Ascending aorta (tissue), 2 donors: ENCODE data around the gene FSTL5. TPM values are rescaled to one million over a fixed set of nuclear protein-coding genes. Genes with fewer than 3 reads are reported as not detected.

Experiments
- DNase-seq, 2 donors: peaks; one replicate each; pipeline ENCODE4 v3.0.0-alpha.2; 2019; ENCODE audit warnings: low spot score in 2 of 2
- H3K27ac ChIP-seq, 2 donors: fragments of 200-600 bp; sonication (generic); one replicate each; pipeline ENCODE4 v1.5.1; 2016 to 2017; ENCODE audit warnings: mild to moderate bottlenecking in 1 of 2
- H3K27me3 ChIP-seq: fragments of 200-600 bp; sonication (generic); one replicate; pipeline ENCODE4 v1.5.1; 2017
- H3K36me3 ChIP-seq, 2 donors: fragments of 200-600 bp; sonication (generic); one replicate each; pipeline ENCODE4 v1.5.1; 2016
- H3K4me1 ChIP-seq, 2 donors: fragments of 200-600 bp; sonication (generic); one replicate each; pipeline ENCODE4 v1.5.1; 2016 to 2017; ENCODE audit warnings: mild to moderate bottlenecking in 1 of 2
- H3K4me3 ChIP-seq, 2 donors: fragments of 200-600 bp; sonication (generic); one replicate each; pipeline ENCODE4 v1.5.1; 2016 to 2017; ENCODE audit warnings: mild to moderate bottlenecking in 1 of 2
- H3K9me3 ChIP-seq, 2 donors: fragments of 200-600 bp; sonication (generic); one replicate each; pipeline ENCODE4 v1.5.1; 2016
- CTCF ChIP-seq, 3 experiments: fragments of 200-600 bp in 2 of 3; fragments of 450-650 bp in 1 of 3; sonication (generic) in 2 of 3; IDR thresholded peaks; one replicate each; pipeline ENCODE4 v1.5.1; 2016 to 2019; ENCODE audit warnings: antibody characterized with exemption in 3 of 3, mild to moderate bottlenecking in 1 of 3, moderate library complexity in 1 of 3
- intact Hi-C: fragments of 100-400 bp; cut with DNase I; formaldehyde crosslinking; loops from one replicate; pipeline ENCODE4 v1.15.1; 2023
- total RNA-seq: library from RNA; depleted of rRNA; stranded (reverse); fragments of >200 nt; gene quantifications from one replicate; pipeline ENCODE4 v1.1.0, GENCODE V29; 2016

The FSTL5 gene
- total RNA-seq, 1 donor from 2014 or later = not detected

GRCh38 chr4:162162672-162163071 lies 1.1 kb downstream of the FSTL5 start:
- H3K4me1 ChIP-seq = no peaks in the 10 kb centered on the region
- H3K27ac ChIP-seq = no peak overlapping the region
- H3K4me3 ChIP-seq = no peak overlapping the region
- H3K27me3 ChIP-seq = no peaks in the 10 kb centered on the region
- no peaks in the 10 kb centered on the region for H3K36me3 ChIP-seq
- no peaks in the 10 kb centered on the region for H3K9me3 ChIP-seq
- no peak for DNase-seq
- TF ChIP-seq CTCF (IDR thresholded peaks at IDR 0.05) = no peak
- intact Hi-C loops = no loop called here

- intact Hi-C loops = no loop called here
- Histone ChIP-seq H3K4me1 (no peaks in the 10 kb centered on the region), H3K27ac (no peak overlapping the region), H3K4me3 (no peak overlapping the region), H3K9me3 (no peaks in the 10 kb centered on the region), H3K36me3 (no peaks in the 10 kb centered on the region), H3K27me3 (no peaks in the 10 kb centered on the region)
- no peak for DNase-seq
- TF ChIP-seq CTCF (IDR thresholded peaks at IDR 0.05) = no peak
Observed at GRCh38 chr4:162157241-162157640, 6.6 kb downstream of the FSTL5 start.

GRCh38 chr4:162154862-162155540 lies 8.8 kb downstream of the FSTL5 start:
- no peaks in the 10 kb centered on the region for H3K9me3 ChIP-seq
- H3K27me3 ChIP-seq = no peaks in the 10 kb centered on the region
- no peaks in the 10 kb centered on the region for H3K36me3 ChIP-seq
- TF ChIP-seq CTCF (IDR thresholded peaks at IDR 0.05) = no peak
- H3K27ac ChIP-seq = no peak overlapping the region
- intact Hi-C loops = no loop called here
- no peaks in the 10 kb centered on the region for H3K4me1 ChIP-seq
- no peak for DNase-seq
- H3K4me3 ChIP-seq = no peak overlapping the region

GRCh38 chr4:162151850-162152249 lies 11.9 kb downstream of the FSTL5 start:
- no peaks in the 10 kb centered on the region for H3K9me3 ChIP-seq
- intact Hi-C loops = no loop called here
- H3K4me1 ChIP-seq = no peaks in the 10 kb centered on the region
- DNase-seq = no peak
- H3K27me3 ChIP-seq = no peaks in the 10 kb centered on the region
- H3K4me3 ChIP-seq = no peak overlapping the region
- H3K36me3 ChIP-seq = no peaks in the 10 kb centered on the region
- no peak for TF ChIP-seq CTCF (IDR thresholded peaks at IDR 0.05)
- no peak overlapping the region for H3K27ac ChIP-seq

- TF ChIP-seq CTCF (IDR thresholded peaks at IDR 0.05) = no peak
- intact Hi-C loops = no loop called here
- H3K27me3 ChIP-seq = no peaks in the 10 kb centered on the region
- no peaks in the 10 kb centered on the region for H3K4me1 ChIP-seq
- DNase-seq = no peak
- no peaks in the 10 kb centered on the region for H3K36me3 ChIP-seq
- no peak overlapping the region for H3K4me3 ChIP-seq
- H3K27ac ChIP-seq = no peak overlapping the region
- no peaks in the 10 kb centered on the region for H3K9me3 ChIP-seq
Observed at GRCh38 chr4:162151386-162151785, 12.4 kb downstream of the FSTL5 start.

- intact Hi-C loops = no loop called here
- H3K4me3 ChIP-seq = no peak overlapping the region
- H3K9me3 ChIP-seq = no peaks in the 10 kb centered on the region
- no peak overlapping the region for H3K27ac ChIP-seq
- TF ChIP-seq CTCF (IDR thresholded peaks at IDR 0.05) = no peak
- H3K36me3 ChIP-seq = no peaks in the 10 kb centered on the region
- DNase-seq = no peak
- H3K4me1 ChIP-seq = no peaks in the 10 kb centered on the region
- H3K27me3 ChIP-seq = no peaks in the 10 kb centered on the region
Observed at GRCh38 chr4:162149644-162150043, 14.2 kb downstream of the FSTL5 start.
